HL-60 (cell line): ENCODE data around the gene DEXI.

Source experiments
- DNase-seq, 2 experiments: peaks; one replicate each; pipeline ENCODE4 v3.0.0-alpha.2; 2010 to 2020; ENCODE audit warnings: low read depth in 1 of 2, low spot score in 1 of 2
- H3K27ac ChIP-seq: fragments of 250-450 bp; sonication (Bioruptor Pico); replicated peaks from 2 replicates; pipeline ENCODE4 v1.5.1; 2020; ENCODE audit warnings: mild to moderate bottlenecking, moderate library complexity
- H3K27me3 ChIP-seq: fragments of 250-450 bp; sonication (Bioruptor Pico); 2 replicates; pipeline ENCODE4 v1.5.1; 2021; ENCODE audit warnings: mild to moderate bottlenecking, moderate library complexity; ENCODE audit not compliant: insufficient read depth, poor library complexity, severe bottlenecking
- H3K4me3 ChIP-seq: replicated peaks from 2 replicates; pipeline ENCODE4 v1.5.1; 2011; ENCODE audit warnings: mild to moderate bottlenecking, control low read depth, low read length; ENCODE audit not compliant: insufficient read depth
- GABPA ChIP-seq: IDR thresholded peaks from 2 replicates; pipeline ENCODE4 v1.6.1; 2012; ENCODE audit warnings: low read depth
- POLR2AphosphoS5 ChIP-seq: IDR thresholded peaks from 2 replicates; pipeline ENCODE4 v1.6.1; 2012; ENCODE audit warnings: low read depth
- SPI1 ChIP-seq: IDR thresholded peaks from 2 replicates; pipeline ENCODE4 v1.6.1; 2012; ENCODE audit warnings: low read depth, mild to moderate bottlenecking, borderline replicate concordance
- TF ChIP-seq, protein P1 (sequence below): IDR thresholded peaks from one replicate; pipeline ENCODE4 v1.5.1; 2011; ENCODE audit warnings: low read length, control low read depth, inconsistent platforms; ENCODE audit not compliant: insufficient read depth
- TF ChIP-seq, protein P2 (sequence below): IDR thresholded peaks from 2 replicates; pipeline ENCODE4 v1.6.1; 2012; ENCODE audit warnings: low read depth; ENCODE audit not compliant: insufficient replicate concordance

The DEXI gene

DNA sequence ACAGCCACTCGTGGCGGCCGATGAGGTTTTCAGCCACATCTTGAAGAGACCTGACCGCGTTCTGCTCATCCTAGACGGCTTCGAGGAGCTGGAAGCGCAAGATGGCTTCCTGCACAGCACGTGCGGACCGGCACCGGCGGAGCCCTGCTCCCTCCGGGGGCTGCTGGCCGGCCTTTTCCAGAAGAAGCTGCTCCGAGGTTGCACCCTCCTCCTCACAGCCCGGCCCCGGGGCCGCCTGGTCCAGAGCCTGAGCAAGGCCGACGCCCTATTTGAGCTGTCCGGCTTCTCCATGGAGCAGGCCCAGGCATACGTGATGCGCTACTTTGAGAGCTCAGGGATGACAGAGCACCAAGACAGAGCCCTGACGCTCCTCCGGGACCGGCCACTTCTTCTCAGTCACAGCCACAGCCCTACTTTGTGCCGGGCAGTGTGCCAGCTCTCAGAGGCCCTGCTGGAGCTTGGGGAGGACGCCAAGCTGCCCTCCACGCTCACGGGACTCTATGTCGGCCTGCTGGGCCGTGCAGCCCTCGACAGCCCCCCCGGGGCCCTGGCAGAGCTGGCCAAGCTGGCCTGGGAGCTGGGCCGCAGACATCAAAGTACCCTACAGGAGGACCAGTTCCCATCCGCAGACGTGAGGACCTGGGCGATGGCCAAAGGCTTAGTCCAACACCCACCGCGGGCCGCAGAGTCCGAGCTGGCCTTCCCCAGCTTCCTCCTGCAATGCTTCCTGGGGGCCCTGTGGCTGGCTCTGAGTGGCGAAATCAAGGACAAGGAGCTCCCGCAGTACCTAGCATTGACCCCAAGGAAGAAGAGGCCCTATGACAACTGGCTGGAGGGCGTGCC, 35.1 kb downstream of the DEXI start:
- TF ChIP-seq, protein P1, sequence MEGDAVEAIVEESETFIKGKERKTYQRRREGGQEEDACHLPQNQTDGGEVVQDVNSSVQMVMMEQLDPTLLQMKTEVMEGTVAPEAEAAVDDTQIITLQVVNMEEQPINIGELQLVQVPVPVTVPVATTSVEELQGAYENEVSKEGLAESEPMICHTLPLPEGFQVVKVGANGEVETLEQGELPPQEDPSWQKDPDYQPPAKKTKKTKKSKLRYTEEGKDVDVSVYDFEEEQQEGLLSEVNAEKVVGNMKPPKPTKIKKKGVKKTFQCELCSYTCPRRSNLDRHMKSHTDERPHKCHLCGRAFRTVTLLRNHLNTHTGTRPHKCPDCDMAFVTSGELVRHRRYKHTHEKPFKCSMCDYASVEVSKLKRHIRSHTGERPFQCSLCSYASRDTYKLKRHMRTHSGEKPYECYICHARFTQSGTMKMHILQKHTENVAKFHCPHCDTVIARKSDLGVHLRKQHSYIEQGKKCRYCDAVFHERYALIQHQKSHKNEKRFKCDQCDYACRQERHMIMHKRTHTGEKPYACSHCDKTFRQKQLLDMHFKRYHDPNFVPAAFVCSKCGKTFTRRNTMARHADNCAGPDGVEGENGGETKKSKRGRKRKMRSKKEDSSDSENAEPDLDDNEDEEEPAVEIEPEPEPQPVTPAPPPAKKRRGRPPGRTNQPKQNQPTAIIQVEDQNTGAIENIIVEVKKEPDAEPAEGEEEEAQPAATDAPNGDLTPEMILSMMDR: no peak
- TF ChIP-seq, protein P2, sequence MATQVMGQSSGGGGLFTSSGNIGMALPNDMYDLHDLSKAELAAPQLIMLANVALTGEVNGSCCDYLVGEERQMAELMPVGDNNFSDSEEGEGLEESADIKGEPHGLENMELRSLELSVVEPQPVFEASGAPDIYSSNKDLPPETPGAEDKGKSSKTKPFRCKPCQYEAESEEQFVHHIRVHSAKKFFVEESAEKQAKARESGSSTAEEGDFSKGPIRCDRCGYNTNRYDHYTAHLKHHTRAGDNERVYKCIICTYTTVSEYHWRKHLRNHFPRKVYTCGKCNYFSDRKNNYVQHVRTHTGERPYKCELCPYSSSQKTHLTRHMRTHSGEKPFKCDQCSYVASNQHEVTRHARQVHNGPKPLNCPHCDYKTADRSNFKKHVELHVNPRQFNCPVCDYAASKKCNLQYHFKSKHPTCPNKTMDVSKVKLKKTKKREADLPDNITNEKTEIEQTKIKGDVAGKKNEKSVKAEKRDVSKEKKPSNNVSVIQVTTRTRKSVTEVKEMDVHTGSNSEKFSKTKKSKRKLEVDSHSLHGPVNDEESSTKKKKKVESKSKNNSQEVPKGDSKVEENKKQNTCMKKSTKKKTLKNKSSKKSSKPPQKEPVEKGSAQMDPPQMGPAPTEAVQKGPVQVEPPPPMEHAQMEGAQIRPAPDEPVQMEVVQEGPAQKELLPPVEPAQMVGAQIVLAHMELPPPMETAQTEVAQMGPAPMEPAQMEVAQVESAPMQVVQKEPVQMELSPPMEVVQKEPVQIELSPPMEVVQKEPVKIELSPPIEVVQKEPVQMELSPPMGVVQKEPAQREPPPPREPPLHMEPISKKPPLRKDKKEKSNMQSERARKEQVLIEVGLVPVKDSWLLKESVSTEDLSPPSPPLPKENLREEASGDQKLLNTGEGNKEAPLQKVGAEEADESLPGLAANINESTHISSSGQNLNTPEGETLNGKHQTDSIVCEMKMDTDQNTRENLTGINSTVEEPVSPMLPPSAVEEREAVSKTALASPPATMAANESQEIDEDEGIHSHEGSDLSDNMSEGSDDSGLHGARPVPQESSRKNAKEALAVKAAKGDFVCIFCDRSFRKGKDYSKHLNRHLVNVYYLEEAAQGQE: no peak
- TF ChIP-seq GABPA (no peak), SPI1 (no peak), POLR2AphosphoS5 (no peak)
- no peak overlapping the region for H3K27ac ChIP-seq
- H3K4me3 ChIP-seq: no peak overlapping the region
- H3K27me3 ChIP-seq: no peaks in the 10 kb centered on the region
- DNase-seq: no peak

DNA sequence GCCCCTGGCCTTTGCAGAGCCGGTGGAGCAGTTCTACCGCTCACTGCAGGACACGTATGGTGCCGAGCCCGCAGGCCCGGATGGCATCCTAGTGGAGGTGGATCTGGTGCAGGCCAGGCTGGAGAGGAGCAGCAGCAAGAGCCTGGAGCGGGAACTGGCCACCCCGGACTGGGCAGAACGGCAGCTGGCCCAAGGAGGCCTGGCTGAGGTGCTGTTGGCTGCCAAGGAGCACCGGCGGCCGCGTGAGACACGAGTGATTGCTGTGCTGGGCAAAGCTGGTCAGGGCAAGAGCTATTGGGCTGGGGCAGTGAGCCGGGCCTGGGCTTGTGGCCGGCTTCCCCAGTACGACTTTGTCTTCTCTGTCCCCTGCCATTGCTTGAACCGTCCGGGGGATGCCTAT, 35.8 kb downstream of the DEXI start:
- no peak overlapping the region for H3K27ac ChIP-seq
- no peak for TF ChIP-seq SPI1
- TF ChIP-seq, protein P1: no peak
- TF ChIP-seq, protein P2: no peak
- TF ChIP-seq POLR2AphosphoS5: no peak
- no peak for TF ChIP-seq GABPA
- H3K27me3 ChIP-seq: no peaks in the 10 kb centered on the region
- no peak overlapping the region for H3K4me3 ChIP-seq
- DNase-seq: no peak

DNA sequence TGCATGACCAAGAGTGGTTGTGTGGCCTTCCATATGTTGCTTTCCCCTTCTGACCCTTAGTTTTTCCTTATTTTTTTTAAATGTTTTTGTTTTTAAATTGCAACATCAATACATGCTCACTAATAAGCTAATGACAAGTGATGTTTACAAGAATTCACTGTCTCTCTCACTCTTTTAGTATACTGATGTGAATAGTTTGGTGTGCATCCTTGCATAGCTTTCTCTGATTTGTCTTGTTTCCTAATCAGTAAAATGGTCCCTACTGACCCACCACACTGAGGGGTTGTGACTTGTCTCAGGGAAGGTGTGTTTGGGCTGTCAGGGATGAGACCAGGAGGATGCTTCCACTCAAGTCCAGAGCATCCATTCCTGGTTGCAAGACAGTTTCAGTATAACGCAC, 39.3 kb downstream of the DEXI start:
- no peak for DNase-seq
- H3K27me3 ChIP-seq: no peaks in the 10 kb centered on the region
- TF ChIP-seq, protein P1: no peak

DNA sequence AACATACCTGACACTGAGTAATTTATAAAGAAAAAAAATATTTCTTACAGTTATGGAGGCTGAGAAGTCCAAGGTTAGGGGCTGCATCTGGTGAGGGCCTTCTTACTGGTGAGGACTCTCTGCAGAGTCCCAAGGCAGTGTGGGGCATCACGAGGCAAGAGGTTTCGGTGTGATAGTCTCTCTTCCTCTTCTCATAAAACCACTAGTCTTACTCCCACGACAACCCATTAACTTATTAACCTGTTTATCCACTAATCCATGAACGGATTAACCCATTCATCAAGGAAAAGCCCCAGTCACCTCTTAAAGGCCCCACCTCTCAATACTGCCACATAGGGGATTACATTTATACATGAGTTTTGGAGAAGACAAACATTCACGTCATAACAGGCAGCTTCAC, 45.1 kb downstream of the DEXI start:
- Histone ChIP-seq H3K27me3 (no peaks in the 10 kb centered on the region), H3K4me3 (no peak overlapping the region), H3K27ac (no peak overlapping the region)
- TF ChIP-seq, protein P2: no peak
- TF ChIP-seq SPI1 (no peak), POLR2AphosphoS5 (no peak), GABPA (no peak)
- TF ChIP-seq, protein P1: no peak
- no peak for DNase-seq

More for the DNA sequence above, 39.3 kb downstream of the DEXI start:
- Histone ChIP-seq H3K4me3 (no peak overlapping the region), H3K27ac (no peak overlapping the region)
